ELF-1 (cell line): ENCODE results near the gene BANP.
A peak's percentile ranks its signal among the peaks of the same experiment; 100 is the strongest.
"Not testable (repeated sequence)": the region's sequence is repeated elsewhere in the genome, so short reads cannot be mapped to it uniquely, and the experiment has no call there.

Experiments
- DNase-seq: peaks from one replicate; pipeline ENCODE4 v3.0.0-alpha.2; 2016; ENCODE audit warnings: low read depth, low spot score

The BANP gene

DNA sequence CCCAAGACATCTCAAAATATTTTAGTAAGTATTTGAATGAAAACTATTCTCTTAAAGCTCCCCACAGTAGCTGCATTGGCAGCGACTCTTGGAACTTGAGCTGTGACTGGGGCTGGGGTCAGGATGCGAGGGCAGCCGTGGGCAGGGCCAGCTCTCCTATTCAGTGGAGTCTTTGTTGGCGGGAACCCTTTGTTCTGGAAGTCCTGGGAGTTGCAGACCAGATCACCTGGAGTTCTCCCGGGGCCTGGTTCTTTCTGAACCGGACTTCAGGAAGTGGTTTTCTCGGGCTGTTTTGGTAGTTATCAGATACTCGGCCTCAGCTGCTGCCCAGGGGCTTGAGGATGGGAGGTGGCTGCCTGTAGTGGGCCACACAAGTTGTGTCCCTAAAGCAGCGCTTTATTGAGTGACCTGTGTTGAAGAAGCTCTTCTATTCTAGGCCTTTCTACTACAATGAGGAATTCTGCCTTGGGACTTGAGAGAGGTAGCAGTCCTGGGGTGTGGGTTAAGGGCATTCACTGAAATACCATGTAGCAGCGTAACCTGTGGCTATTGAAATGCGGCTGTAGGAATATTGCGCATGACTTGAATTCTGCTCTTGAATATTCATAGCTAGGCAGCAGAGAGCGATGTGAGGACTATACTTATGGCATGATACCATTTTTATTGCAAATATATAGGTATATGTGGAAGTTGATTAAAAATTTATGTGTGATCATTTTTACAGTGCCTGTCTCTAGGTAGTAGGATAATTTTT is 77.1 kb downstream of the BANP start:
- peak; percentile 60 for DNase-seq

GRCh38 chr16:88030498-88030897 is 79.3 kb downstream of the BANP start:
- no peak for DNase-seq

GRCh38 chr16:88030961-88031360 is 79.7 kb downstream of the BANP start:
- DNase-seq = not testable (repeated sequence)

- DNase-seq = not testable (repeated sequence)
Measured at GRCh38 chr16:88033003-88033740, 81.9 kb downstream of the BANP start.

DNA sequence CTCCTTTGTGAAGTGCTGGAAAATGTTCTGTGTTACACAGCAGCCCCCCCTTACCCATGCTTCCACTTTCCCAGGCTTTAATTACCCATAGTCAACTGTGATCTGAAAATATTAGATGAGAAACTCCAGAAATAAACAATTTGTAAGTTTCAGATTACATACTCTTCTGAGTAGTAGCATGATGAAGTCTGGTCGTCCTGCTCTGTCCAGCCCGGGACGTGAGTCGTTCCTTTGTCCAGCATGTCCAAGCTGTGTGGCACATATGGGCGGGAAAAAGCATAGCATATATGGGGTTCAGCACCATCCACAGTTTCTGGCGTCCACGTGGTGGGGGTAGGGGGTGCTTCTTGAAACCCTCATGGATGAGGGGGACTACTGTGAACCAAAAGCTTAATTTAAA is 83.5 kb downstream of the BANP start:
- no peak for DNase-seq

GRCh38 chr16:88035292-88035691 is 84.1 kb downstream of the BANP start:
- DNase-seq = no peak

GRCh38 chr16:88035884-88036639 is 84.8 kb downstream of the BANP start:
- DNase-seq = not testable (repeated sequence)

DNA sequence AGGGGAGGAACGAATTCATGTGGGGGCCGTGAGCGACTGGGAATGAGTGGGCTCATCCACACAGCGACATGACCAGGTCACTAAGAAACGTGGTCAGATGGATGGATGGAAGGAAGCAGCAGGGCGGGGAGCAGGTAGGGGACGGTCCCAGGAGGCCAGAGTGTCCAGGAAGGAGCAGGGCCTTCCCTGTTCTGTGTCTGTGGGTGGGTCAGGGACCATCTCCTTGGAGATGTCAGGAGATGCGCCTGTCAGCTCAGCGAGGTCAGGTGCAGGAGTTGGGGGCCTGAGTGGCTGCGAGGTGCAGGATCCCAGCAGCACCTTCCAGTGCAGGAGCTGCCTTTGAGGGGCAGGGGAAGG is 85.4 kb downstream of the BANP start:
- not testable (repeated sequence) for DNase-seq

DNA sequence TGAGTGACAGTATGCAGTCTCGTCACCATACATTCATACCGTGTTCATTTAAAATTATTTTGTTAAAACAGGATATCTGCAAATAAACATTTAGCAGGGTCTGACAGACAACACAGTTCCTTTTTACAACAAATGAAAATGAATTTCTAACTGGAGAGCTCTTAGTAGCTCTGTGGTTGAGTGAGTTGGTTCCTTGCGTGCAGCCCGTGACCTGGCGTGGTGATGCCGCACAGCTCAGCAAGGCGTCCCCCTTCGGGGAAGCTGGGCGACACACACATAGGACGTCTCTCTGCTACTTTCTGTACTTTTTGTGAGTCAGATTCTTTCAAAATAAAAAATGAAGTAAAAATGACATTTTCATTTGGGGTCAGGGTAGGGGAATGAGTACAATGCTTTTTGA is 86.1 kb downstream of the BANP start:
- not testable (repeated sequence) for DNase-seq

DNA sequence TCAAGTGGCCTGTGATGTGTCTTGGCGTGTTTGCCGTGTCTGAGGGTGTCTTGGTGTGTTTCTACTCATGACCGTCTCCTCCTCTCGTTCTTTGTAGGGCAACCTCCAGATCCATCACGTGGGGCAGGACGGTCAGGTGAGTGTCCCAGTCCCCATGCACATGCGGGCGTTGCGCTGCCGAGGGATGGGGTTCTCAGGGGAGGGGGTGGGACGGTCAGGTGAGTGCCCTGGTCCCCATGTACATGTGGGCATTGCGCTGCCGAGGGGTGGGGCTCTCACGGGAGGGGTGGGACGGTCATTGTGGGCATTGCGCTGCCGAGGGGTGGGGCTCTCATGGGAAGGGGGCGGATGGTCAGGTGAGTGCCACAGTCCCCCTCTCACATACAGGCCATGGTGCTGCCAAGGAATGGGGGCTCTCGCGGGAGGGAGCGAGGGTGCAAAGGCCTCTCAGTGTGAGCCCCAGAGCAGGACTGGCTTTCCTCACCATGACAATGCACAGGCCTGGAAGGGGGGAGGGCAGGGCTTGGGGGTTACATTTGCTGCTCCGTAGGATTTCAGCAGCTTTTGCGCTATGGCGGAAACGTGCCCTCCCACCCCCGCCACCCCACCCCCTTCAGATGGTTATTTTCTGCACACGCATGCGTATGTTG is 86.8 kb downstream of the BANP start:
- DNase-seq = not testable (repeated sequence)

GRCh38 chr16:88038526-88038908 is 87.3 kb downstream of the BANP start:
- DNase-seq = not testable (repeated sequence)

DNA sequence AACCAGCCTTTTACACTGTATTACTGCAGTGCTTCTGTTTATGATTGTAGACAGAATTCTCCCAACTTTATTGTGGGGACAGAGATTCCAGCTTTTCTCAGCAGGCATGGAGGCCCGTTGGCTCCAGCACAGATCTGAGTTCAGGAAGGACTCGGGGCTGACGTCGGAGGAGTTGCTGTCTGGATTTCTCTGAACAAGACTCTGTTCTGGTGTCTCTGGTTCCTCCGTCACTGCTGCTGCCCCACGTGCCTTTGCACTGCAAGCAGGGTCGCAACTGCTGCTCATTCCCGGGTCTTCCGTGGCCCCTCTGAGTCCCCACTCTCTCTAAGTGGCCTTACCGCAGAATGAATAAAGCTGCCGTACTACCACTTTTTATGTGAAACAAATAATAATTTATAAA is 88.4 kb downstream of the BANP start:
- DNase-seq = no peak

DNA sequence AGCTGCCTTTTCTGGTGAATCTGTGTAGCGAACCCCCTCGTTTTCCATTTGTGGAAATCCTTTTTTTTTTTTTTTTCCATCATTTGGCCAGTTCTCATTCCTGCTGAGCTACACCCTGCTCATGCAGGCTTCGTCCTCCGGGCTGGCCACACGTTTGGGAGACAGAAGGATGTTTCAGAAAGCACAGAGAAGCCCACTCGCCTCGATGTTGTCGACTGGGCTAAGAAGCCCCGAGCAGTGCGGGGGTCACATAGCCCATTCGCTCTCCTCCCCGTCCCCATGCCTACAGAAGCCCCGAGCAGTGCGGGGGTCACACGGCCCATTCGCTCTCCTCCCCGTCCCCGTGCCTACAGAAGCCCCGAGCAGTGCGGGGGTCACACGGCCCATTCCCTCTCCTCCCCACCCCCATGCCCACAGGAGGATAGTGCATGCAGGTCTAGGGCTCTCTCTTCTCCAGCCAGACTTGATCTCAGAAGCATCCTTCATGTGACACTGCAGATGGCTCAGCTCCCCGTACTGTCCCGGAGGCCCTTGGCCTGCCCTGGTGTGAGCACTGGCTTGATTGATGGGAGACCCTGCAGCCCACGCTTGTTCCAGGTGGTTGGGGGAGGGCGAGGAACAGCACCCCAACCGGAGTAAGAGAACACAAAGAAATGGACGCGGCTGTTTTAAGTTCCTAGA is 89.1 kb downstream of the BANP start:
- not testable (repeated sequence) for DNase-seq

GRCh38 chr16:88040877-88041244 is 89.6 kb downstream of the BANP start:
- not testable (repeated sequence) for DNase-seq

DNA sequence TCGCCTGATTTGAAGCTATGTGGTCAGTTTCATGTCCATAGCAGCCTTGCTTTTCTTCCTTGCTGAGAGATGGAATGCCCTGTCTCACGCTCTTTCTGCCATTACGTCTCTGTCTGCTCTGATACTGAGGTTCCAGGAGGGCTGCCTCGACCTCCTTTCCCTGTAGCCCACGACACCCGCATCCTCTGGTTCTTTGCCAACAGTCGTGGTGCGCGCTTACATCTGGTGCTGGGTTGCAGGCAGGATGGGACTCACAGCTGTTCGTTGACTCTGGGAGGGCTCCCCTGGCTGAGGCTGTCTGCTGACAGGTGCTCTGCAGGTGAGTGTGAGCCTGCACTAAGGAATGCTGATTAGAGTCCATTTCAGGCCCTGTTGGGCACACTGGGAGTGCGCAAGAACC is 90.3 kb downstream of the BANP start:
- DNase-seq = not testable (repeated sequence)

DNA sequence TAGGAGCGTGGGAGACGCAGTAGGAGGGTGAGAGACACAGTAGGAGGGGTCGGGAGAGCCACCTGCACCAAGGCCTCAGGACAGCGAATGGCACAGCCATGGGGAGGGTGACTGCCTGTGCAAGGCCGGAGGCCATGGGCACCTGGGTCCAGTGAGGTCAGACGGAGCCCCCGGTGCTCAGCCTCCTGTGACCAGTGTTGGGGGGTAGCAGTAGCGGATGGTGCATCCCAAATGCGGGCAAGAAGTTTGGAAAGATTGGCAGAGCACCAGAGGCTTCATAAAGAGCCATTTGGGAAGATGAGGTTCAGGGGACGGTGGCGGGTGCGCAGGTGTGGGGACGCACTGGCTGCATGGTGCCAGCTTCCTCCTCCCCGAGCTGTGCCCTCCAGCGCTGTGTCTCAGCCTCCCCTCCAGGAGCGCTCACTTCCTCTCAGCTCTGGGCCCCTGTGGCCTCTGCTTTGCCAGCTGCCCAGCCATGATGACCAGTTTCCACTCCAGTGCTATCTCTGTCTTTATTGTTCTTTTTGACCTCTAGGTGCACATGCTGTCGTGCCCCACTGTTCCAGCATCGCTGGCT is 90.8 kb downstream of the BANP start:
- DNase-seq = not testable (repeated sequence)

DNA sequence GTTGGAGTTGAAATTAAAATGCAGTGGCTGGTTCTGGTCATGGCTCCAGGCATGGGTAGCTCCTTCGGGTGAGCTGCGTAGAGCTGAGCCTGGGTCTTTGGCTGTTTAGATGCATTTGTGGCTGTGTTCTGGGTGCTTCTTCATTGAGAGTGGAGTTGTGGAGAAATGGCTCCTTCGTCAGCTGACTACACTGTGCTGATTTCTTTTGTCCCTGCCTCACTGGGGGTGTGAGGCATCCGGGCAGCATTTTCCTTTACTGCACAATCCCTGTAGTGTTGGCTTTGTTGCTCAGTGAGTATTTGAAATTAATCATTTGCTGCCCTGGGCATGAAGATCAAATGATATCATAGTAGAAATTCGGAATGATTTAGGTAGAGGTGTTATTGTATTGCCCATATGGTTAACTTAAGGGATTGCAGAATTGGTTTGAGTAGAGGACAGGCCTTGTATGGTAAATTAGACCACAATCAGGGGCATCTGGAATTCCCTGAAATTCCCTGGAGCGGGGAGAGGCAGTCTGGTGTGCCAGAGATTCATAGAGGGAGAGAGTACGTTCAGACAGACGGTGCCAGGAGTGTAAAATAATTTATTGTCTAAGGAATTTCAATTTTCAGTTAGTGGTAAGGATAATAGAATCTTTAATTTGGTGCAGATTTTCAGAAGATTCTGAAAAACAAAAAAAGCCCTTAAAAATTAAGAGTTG is 92.1 kb downstream of the BANP start:
- not testable (repeated sequence) for DNase-seq

- DNase-seq = not testable (repeated sequence)
Measured at GRCh38 chr16:88044121-88044581, 92.9 kb downstream of the BANP start.

DNA sequence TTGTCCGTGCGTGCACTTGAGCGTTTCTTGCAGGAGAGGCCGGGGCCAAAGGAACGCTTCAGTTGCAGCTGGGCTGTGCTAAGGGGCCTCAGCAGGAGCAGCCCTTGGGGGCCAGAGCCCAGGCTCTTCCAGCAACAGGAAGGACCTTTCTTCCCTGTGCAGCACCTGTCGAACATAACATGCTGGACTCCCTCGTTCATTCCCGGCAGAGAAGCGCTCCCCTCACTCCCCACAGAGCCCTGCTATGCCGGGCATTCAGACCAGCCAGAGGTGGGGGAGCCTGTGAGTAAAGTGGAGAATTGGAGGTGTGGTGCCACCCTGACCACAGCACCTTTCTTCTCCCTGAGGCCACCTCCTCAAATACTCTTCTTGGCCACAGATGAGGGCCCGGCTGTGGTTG is 94.1 kb downstream of the BANP start:
- not testable (repeated sequence) for DNase-seq

GRCh38 chr16:88045820-88046303 is 94.6 kb downstream of the BANP start:
- no peak for DNase-seq
